ENCODE measurements around the gene COPB1.
"Not testable (repeated sequence)": the region's sequence is repeated elsewhere in the genome, so short reads cannot be mapped to it uniquely, and the experiment has no call there.

The COPB1 gene

GRCh38 chr11:14499560-14500180 lies at the start of gene COPB1:
TSS of gene COPB1 (minus strand) at chr11:14499811. CDS start at chr11:14498928, 883 bp downstream.
- peak; percentile 67 to 72 for DNase-seq

GRCh38 chr11:14547440-14547839 lies 47.8 kb upstream of the COPB1 start:
- no peak for DNase-seq

GRCh38 chr11:14546672-14547071 lies 47.1 kb upstream of the COPB1 start:
- DNase-seq, result no peak

GRCh38 chr11:14544611-14545010 lies 45.0 kb upstream of the COPB1 start:
- DNase-seq, result no peak

- DNase-seq, result no peak
Measured at GRCh38 chr11:14543260-14543659, 43.6 kb upstream of the COPB1 start.

GRCh38 chr11:14542324-14542723 lies 42.7 kb upstream of the COPB1 start:
- no peak for DNase-seq

- no peak for DNase-seq
Measured at GRCh38 chr11:14541192-14541947, 41.8 kb upstream of the COPB1 start.

- peak in 1 of 2 experiments; percentile 15 for DNase-seq
Measured at GRCh38 chr11:14539982-14540421, 40.4 kb upstream of the COPB1 start.

GRCh38 chr11:14538926-14539554 lies 39.4 kb upstream of the COPB1 start:
- DNase-seq, result no peak

GRCh38 chr11:14538271-14538925 lies 38.8 kb upstream of the COPB1 start:
- DNase-seq, result no peak

GRCh38 chr11:14537134-14537599 lies 37.6 kb upstream of the COPB1 start:
- DNase-seq, result peak in 1 of 2 experiments; percentile 20

GRCh38 chr11:14535166-14535565 lies 35.6 kb upstream of the COPB1 start:
- DNase-seq, result not testable (repeated sequence)

- no peak for DNase-seq
Measured at GRCh38 chr11:14529951-14530350, 30.3 kb upstream of the COPB1 start.

- no peak for DNase-seq
Measured at GRCh38 chr11:14529321-14529720, 29.7 kb upstream of the COPB1 start.

- no peak for DNase-seq
Measured at GRCh38 chr11:14522801-14523200, 23.2 kb upstream of the COPB1 start.

GRCh38 chr11:14522245-14522644 lies 22.6 kb upstream of the COPB1 start:
- no peak for DNase-seq

GRCh38 chr11:14520747-14521151 lies 21.1 kb upstream of the COPB1 start:
- no peak for DNase-seq

GRCh38 chr11:14519917-14520746 lies 20.5 kb upstream of the COPB1 start, which contains the start of gene PSMA1:
TSS of gene PSMA1 (minus strand) at chr11:14520386. CDS start at chr11:14520299, 87 bp downstream.
- DNase-seq, result peak; percentile 81 to 86

GRCh38 chr11:14519597-14519916 lies 19.9 kb upstream of the COPB1 start:
- no peak for DNase-seq

GRCh38 chr11:14518820-14519219 lies 19.2 kb upstream of the COPB1 start:
- DNase-seq, result no peak

- no peak for DNase-seq
Measured at GRCh38 chr11:14513800-14514199, 14.2 kb upstream of the COPB1 start.

- DNase-seq, result no peak
Measured at GRCh38 chr11:14506532-14506931, 6.9 kb upstream of the COPB1 start.
